AG10803 (cell line): ENCODE data around the gene SUPT5H.

Experiments
- DNase-seq: peaks from one replicate; pipeline ENCODE4 v3.0.0; 2010; ENCODE audit warnings: low read depth
- H3K4me3 ChIP-seq: 2 replicates; pipeline ENCODE4 v1.5.1; 2011; ENCODE audit warnings: mild to moderate bottlenecking, low read length, control low read depth
- TF ChIP-seq, protein P1 (sequence below): conservative IDR thresholded peaks from 2 replicates; pipeline ENCODE4 v1.5.1; 2011; ENCODE audit warnings: mild to moderate bottlenecking, low read length, control low read depth, inconsistent platforms

SUPT5H gene

DNA sequence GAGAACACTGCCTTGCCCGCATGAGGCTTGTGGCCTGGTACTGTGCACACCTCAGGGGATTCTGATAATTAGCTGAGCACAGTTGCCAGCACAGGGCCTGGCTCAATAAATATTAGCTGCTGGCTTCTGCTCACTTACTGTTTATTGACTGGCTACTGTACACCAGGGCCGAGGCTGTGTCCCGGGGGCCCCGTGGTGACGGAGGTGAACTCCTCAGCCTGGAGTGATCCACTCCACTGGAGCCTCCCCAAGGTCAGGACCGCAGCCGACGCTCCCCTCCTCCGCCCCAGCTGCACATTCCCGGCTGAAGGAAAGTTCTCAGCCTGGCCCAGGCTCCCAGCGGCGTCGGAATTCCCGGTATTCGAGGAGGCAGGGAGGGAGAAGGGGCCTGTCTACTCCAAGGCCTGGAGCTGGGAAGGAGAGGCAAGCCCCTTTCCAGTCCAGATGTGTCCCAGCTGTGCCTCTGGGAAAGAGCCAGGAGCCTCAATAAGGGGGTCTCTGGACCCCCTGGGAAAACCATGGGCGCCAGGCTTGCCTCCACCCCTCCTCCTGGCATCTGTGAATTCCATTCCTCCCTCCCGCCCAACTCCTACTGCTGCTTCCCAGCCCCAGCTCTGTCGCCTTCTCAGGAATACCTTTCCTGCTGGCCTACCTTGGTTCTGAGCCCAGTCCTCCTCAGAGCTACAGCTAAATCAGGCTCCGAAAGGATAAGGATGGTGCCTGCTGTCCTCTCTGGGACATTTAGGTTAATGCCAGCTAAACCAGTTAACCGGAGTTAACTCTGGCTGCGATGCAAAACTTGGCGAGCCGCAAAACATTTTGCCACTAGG, 16.9 kb upstream of the SUPT5H start:
- TF ChIP-seq, protein P1, sequence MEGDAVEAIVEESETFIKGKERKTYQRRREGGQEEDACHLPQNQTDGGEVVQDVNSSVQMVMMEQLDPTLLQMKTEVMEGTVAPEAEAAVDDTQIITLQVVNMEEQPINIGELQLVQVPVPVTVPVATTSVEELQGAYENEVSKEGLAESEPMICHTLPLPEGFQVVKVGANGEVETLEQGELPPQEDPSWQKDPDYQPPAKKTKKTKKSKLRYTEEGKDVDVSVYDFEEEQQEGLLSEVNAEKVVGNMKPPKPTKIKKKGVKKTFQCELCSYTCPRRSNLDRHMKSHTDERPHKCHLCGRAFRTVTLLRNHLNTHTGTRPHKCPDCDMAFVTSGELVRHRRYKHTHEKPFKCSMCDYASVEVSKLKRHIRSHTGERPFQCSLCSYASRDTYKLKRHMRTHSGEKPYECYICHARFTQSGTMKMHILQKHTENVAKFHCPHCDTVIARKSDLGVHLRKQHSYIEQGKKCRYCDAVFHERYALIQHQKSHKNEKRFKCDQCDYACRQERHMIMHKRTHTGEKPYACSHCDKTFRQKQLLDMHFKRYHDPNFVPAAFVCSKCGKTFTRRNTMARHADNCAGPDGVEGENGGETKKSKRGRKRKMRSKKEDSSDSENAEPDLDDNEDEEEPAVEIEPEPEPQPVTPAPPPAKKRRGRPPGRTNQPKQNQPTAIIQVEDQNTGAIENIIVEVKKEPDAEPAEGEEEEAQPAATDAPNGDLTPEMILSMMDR = peak; percentile 20
- H3K4me3 ChIP-seq = peak overlapping the region; percentile 20; the same call in 1 of the 2 replicates
- DNase-seq = peak; percentile 93

DNA sequence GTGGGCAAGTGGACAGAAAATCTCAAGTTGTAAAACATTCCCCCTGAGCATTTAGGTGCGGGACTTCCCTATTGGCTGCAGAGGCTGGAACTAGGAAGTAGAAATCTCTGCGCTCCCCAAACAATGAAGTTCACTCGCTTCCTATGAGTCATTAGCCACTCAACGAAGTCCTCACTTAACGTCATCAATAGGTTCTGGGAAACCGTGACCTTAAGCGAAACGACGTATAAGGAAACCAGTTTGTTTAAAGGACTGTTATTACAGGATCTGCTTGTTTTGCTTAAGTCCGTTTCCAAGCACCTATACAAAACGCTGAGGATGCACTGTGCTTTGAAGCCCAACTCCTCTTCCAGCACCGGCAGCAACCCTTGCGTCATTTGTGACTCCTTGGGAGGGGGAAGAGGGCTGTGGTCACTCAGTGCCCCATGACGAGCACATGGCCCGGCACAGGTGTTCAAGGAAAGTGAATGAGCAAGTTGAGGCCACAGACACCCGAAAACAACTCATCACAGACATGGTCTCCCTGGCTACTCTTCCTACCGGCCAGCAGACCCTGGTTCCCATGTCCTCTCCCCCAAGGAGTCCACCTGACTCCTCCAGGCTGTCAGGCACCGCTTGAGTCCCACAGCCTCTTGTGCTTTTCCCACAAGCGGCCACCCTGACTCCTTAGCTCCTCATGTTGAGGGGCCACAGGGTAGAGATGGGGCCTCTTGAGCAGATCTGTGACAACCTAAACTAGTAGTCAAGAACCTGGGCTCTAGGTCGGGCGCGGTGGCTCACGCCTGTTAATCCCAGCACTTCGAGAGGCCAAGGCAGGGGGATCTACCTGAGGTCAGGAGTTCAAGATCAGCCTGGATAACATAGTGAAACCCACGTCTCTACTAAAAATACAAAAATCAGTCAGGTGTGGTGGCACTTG, 14.4 kb upstream of the SUPT5H start:
- peak; percentile 19 for DNase-seq
- no peak overlapping the region for H3K4me3 ChIP-seq
- TF ChIP-seq, protein P1 = no peak

DNA sequence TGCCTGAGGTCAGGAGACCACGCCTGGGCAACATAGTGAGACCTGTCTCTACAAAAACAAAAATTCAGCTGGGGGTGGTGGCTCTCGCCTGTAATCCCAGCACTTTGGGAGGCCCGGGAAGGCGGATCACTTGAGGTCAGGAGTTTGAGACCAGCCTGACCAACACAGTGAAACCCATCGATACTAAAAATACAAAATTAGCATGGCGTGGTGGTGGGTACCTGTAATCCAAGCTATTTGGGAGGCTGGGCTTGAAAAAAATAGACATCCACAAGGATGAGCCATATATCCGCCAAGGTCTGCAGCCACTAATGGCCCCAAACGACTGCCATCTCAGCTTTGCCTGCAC, 12.7 kb upstream of the SUPT5H start:
- no peak overlapping the region for H3K4me3 ChIP-seq
- no peak for DNase-seq
- TF ChIP-seq, protein P1 = no peak

DNA sequence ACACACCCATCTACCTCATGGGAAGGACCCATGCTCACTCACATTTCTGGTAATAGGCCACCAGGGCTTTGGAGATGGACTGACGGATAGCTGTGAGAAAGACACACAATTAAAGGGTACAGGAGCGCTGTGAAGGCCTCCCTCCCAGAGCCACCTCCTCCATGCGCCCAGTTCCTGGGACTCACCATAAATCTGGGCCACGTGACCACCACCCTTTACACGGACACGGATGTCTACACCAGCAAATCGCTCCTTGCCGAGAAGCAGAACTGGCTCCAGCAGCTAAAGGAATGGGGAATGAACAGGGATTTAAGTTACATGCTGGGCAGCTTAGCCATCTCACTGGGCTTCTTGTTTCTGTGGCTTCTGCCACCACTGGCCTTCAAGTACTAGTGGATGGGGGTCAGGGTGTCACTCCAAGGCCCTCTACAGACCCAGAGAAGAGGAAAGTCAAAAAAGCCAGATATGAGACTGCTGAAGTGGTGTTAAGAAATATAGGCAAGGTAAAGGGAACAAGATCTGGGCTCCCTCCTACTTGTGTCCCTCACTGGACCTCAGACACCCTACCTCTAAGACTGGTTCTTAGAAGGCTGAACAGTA, 11.8 kb upstream of the SUPT5H start:
- H3K4me3 ChIP-seq = no peak overlapping the region
- no peak for DNase-seq

DNA sequence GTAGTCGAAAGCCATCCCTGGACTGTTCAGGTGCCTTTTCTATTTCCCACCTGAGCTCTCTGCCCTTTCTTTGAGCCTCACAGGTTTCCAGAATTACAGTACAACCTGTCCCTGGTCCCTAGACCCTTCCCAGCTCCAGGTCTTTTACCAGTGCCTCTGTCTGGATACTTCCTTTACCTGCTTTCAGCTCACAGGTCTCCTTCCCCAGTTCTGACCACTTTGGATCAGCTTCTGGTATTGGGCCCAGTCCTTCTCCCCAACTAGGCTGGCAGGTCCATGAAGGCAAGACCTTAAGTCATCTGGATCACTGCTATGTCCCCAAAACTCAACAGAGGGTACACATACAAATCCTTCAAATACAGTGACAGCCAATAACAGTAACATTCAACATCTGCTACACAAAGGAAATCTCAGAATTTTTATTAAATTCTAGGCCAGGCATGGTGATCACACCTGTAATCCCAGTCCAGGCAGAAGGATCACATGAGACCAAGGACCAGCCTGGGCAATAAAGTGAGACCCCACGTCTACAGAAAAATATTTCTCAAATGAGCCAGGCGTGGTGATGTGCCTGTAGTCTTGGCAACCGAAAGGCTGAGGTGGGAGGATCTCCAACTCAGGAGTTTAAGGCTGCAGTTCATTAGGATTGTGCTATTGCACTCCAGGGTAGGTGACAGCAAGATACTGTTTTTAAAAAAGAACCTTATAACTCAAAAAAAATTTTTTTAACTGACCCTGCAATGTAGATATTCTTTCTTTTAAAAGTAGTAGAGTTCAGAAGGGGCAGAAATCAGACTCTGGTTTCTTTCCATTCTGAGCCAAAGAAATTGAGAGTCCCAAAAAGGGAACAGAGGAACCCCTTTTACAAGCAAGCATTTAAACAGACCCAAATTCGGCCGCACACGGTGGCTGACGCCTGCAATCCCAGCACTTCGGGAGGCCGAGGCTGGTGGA, 11.0 kb upstream of the SUPT5H start:
- TF ChIP-seq, protein P1 = no peak
- DNase-seq = peak; percentile 16
- H3K4me3 ChIP-seq = peak overlapping the region; percentile 99

More for the DNA sequence above, 11.8 kb upstream of the SUPT5H start:
- TF ChIP-seq, protein P1 = no peak
